NCI-H1048 (cell line): ENCODE data around the gene ANAPC10.
"Not testable (repeated sequence)": the region's sequence is repeated elsewhere in the genome, so short reads cannot be mapped to it uniquely, and the experiment has no call there.

ENCODE experiments used
- DNase-seq: peaks from one replicate; lab custom pipeline; 2025; lab: John Stamatoyannopoulos, UW

The ANAPC10 gene

DNA sequence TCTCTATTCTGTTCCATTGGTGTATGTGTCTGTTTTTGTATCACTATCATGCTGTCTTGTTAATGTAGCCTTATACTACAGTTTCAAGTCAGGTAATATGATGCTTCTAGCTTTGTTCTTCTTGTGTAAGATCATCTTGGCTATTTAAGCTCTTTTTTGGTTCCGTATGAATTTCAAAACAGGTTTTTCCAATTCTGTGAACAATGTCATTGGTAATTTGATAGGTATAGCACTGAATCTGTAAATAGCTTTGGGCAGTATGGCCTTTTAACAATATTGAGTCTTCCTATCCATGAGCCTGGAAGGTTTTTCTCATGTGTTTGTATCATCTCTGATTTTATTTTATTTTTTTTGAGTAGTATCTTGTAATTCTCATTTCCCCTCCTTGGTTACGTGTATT, 94.3 kb downstream of the ANAPC10 start:
- no peak for DNase-seq

DNA sequence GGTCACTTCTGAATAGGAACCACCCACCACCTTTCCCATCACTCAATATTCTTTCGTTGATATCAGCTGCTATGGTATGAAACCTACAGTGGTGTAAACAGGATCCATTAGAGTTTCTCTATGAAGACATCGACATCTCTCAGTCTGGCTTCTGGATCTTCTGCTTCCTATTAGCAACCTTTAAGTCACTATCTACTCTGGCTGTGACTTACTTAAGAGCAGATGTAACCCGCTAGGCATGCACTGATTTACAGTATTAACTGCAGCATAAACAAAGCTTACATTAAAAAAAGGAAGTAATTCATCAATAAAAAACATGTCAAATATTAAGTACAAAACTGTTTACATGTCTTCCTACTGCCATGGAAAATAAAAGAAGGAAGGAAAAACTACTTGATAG, 96.4 kb downstream of the ANAPC10 start:
- DNase-seq, result no peak

DNA sequence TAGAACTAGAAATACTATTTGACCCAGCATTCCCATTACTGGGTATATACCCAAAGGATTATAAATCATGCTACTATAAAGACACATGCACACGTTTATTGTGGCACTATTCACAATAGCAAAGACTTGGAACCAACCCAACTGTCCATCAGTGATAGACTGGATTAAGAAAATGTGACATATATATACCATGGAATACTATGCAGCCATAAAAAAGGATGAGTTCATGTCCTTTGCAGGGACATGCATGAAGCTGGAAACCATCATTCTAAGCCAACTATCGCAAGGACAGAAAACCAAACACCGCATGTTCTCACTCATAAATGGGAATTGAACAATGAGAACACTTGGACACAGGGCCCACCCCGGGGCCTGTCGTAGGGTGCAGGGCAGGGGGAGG, 97.3 kb downstream of the ANAPC10 start:
- not testable (repeated sequence) for DNase-seq

DNA sequence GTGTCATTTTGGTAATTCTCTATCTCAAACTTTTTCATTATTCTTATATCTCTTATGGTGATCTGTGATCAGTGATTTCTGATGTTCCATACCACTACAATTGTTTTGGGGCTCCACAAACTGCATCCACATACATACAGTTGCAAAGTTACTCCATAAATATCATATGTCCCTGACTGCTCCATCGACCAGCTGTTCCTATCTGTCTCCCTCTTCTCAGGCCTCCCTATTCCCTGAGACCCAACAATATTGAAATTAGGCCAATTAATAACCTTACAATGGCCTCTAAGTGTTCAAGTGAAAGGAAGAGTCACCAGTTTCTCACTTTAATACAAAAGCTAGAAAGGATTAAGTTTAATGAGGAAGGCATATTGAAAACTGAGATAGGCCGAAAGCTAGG, 108.7 kb downstream of the ANAPC10 start:
- DNase-seq, result no peak

DNA sequence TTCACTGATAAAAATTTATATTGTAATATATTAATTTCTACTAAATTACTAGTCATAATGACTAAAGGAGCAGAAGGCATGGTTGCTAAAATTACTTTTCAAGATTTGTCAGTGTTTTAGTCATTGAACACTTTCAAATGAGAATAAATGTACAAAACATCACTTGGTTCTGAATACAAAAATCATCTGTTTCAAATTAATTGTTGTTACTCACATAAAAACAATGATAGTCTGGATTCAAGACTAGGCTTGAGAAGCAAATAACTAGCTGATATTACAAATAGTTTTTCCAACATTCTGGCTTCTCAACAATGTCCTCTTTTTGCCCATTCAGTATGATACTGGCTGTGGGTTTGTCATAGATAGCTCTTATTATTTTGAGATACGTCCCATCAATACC, 112.5 kb downstream of the ANAPC10 start:
- no peak for DNase-seq

DNA sequence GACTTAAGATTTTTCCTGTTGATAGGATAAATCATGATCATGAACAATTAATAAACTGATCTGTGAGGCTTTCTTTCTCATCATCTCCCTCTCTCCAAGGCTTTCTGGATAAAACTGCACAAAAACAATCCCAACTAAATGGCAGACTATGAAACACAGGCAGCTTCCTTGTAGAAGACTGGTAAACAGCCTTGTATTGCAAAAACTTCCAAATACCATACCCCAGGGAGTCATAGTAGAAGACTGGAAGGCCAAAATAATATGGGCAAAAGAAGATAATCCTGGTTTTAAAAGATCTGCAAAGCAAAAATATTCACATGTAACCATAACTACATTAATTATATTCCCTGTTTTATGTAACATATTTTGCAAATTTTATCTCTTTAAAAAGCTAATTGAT, 113.0 kb downstream of the ANAPC10 start:
- no peak for DNase-seq

DNA sequence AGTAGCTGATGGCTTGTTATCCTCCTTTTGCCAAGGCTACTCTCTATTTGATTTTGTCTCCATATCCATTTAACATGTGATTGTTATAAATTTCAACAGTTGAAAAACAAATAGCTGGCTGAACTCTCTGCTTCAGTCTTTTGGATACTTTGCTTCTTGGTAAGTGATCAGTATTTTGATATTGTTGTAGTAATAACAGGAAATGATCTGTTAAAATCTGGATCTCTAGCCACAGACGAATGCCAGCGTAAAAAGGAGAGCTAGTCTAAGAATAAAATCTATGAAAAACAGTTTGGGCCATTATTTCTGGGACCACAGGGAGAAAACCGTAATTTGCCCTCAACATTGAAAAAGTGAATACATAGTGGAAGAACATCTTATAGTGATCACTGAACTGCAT, 113.8 kb downstream of the ANAPC10 start:
- DNase-seq, result no peak

DNA sequence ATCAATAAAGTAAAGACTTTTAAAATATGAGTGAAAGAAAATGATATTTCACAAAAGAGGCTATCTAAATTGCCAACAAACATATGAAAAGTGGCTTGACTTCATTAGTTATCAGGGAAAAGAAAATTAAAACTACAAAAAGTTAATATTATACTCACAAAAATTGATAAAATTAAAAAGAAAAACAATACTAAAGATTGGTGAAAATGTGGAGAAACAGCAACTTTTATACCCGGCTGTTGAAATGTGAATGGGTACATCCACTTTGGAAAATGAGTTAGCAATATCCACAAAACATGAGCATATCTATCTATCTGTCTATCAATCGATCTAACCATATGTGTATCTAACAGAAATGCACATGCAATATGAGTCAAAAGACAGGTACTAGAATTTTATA, 122.3 kb downstream of the ANAPC10 start:
- DNase-seq, result no peak

DNA sequence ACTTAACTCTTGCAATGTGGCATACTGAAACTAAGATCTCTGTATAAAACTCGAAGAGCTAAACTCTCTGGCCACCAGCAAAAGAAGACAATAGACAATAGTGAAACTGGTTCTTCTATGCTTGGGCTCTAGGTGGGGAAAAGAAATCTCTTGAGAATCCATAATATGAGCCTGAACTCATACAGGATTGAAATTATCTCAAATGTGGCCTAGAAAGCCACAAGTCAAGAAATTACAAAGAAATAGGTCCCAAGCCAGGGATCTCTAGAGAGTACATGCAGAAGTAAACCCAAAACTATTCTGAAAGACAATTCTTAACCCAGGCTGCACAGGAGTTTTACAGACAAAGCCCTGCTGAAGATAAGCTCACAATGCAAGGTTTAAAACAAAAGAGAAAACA, 127.4 kb downstream of the ANAPC10 start:
- no peak for DNase-seq

DNA sequence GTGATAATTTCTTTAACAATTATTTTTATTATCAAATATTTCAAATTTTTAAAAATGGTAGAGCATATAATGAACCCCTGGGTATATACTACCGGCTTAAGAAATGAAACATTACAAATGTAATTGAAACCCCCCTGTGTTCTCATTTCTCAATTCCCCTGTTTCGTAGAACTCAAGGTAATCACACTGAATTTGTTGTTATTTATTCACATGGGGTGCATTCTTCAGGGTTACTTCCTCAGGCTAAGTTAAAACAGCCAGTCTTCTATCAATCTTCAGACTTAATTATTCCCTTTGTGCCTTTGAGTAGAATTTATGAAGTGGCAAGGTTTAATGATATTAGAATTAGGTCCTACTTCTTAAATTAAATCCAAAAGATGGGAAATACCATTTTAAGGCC, 128.2 kb downstream of the ANAPC10 start:
- no peak for DNase-seq

DNA sequence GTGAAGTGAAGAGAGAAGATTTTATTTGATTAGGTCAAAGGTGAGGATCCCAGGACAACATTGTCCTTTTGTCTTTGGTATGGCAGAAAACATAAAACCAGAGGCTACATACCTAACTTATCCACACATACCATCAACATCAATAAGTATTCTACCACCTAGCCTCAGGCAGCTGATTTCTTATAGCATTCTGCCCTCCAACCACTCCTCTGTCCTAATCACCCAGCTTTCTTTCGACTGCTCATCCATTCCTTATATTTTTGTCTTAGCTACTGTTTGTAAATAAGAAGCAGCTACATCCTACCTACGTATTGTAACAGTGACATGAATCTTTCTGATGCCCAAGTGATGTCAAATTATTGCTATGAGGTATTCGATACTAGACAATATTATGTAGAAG, 129.4 kb downstream of the ANAPC10 start:
- DNase-seq, result no peak

DNA sequence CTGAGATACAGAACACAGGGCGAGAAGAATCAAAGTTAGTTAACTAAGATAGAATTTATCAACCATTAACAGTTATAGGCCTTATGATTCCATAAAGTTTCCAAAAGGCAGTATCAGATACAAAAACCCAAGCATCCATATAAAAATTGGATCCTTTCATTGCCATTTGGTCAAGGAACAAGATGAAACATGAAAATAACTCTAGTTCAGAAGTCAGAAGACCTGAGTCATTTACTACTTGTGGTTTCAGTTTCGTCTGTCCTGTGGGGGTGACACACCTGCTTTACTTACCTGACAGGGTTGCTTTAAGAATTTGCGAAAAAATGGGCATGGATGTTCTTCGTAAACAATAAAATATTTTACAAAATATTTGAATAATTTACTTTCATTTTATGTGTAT, 130.8 kb downstream of the ANAPC10 start:
- DNase-seq, result no peak

DNA sequence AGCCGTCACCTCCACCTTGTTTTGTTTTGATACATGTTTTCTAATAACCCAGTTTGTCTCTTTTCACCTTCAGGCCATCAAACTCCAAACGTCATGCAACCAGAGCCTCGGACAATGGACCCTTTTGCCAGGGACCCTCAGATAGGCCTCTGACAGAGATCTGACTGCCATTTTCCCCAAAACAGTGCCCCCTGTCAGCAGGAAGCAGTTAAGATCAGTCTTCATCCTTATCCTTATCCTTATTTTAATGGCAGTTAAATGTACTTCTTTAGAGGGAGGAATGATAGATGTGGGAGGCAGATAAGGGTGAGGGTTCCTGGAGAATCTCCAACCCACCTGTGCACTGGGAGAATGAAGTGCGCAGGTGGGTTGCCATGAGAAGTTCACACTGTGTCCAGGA, 135.7 kb downstream of the ANAPC10 start:
- no peak for DNase-seq

DNA sequence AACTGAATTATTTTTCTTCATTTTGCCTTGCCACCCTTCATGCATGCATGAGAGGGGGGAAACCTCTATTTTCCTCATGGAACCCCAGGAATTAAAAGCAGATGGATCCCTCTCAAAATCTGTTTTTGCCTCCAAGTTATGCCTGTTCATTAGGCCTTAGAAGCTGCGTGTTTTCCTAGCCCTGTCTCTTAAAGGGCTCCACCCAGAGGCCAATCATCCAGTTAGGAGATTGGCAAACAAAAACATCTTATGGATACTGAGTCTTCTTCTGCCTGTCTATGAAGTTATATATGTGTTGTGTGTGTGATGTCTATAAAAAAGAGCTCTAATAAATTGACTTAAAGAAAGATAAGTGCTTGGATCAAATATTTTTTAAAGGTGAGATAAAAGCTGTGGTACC, 142.9 kb downstream of the ANAPC10 start:
- DNase-seq, result no peak

DNA sequence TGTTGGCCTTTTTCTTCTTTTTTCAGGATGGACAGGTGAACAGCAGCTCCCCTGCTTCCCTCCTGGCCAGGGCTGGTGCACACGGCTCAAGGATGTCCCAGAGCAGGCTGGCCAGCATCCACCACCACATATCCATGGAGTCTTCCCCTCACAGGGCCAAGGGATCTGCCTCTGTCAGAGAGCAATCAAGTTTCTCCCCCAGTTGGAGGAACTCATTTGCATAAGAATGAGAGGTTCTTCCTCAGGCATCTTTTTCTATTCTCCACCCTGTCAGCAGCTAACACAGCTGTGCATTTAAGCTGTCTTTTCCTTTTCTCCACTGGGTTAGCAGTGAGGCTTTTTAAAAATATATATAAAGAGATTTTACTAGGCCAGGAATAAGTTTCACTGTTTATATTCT, 143.8 kb downstream of the ANAPC10 start:
- no peak for DNase-seq

DNA sequence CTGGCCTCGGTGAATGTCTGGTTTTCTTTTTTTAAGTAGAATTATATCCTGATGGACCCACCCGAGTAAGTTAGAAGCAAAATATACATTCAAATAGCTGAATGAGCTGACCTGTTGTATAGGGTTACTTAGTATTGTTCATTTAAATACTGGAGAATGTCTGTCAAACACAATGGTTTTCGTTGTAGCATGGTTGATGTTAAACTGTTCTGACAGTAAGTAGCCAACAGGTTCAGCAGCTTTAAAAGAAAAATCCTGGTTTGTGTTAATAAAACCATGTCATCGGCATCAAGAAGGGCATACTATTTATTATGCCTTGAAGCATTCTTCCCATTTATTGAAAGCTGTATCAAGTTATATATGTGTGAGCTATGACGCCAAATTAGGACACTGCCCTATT, 149.6 kb downstream of the ANAPC10 start:
- no peak for DNase-seq

DNA sequence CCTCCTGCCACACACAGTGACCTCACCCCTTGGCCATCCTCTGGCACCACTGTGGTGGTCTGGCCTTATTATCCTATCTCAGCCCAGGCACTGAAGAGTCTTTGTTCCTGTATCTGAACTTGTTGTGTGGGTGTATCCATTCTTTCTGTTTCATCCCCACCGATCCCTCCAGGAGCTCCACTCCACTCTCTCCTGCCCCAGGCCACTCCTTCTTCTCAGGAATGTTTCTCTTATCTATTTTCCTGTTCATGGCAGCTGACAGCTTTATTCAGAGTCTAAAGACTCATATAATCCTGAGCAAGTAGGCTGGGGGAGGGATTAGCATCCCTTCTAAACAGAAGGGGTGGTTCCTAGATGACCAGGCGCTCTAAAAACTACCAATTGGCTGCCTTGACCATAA, 150.0 kb downstream of the ANAPC10 start:
- DNase-seq, result no peak
